CD4-positive, alpha-beta T cell (primary cell): Measurements from ENCODE around the gene IFI35. TPM values are rescaled to one million over a fixed set of nuclear protein-coding genes. Genes with fewer than 3 reads are reported as not detected.

Experiments
- ATAC-seq: fragments of 200-7000 bp; cut with Tn5 transposase; one replicate; pipeline ENCODE4 v1.10.0; 2022; ENCODE audit warnings: mild to moderate bottlenecking; ENCODE audit not compliant: poor library complexity
- CTCF ChIA-PET: fragments of 350-600 bp; sonication (Branson Sonifier 250); formaldehyde crosslinking; loops from one replicate; lab custom pipeline; 2021; ENCODE audit warnings: antibody characterized with exemption, inconsistent platforms; lab: Charles Lee
- POLR2A ChIA-PET: fragments of 350-600 bp; sonication (Branson Sonifier 250); formaldehyde crosslinking; loops from one replicate; lab custom pipeline; 2021; ENCODE audit warnings: antibody characterized with exemption, inconsistent platforms; lab: Charles Lee
- DNase-seq, 14 experiments: peaks; one replicate each; pipeline ENCODE4 v3.0.0-alpha.2; 2013 to 2020; ENCODE audit warnings: mixed read lengths in 2 of 14
- H3K27ac ChIP-seq, 2 donors: one replicate each; pipeline versions ENCODE4 v1.5.1 to v1.7.0; 2013; ENCODE audit warnings: low read length in 2 of 2, low read depth in 1 of 2, mild to moderate bottlenecking in 1 of 2
- H3K27me3 ChIP-seq, 2 experiments: 1 replicate in 1 of 2; 2 replicates in 1 of 2; pipeline versions ENCODE4 v1.6.1 to v1.7.0; 2013; ENCODE audit warnings: low read length in 2 of 2, control low read depth in 1 of 2, mild to moderate bottlenecking in 1 of 2, moderate library complexity in 1 of 2; ENCODE audit not compliant: insufficient read depth in 2 of 2, control insufficient read depth in 1 of 2
- H3K36me3 ChIP-seq: one replicate; pipeline ENCODE4 v1.6.1; 2013; ENCODE audit warnings: low read length, control low read depth; ENCODE audit not compliant: insufficient read depth
- H3K4me1 ChIP-seq: one replicate; pipeline ENCODE4 v1.6.1; 2013; ENCODE audit warnings: low read length, control low read depth; ENCODE audit not compliant: insufficient read depth
- H3K4me3 ChIP-seq: one replicate; pipeline ENCODE4 v1.5.1; 2013; ENCODE audit warnings: mild to moderate bottlenecking, low read length, moderate library complexity
- H3K9me3 ChIP-seq, 2 experiments: 1 replicate in 1 of 2; 2 replicates in 1 of 2; pipeline versions ENCODE4 v1.6.1 to v1.7.0; 2013; ENCODE audit warnings: low read length in 2 of 2, mild to moderate bottlenecking in 2 of 2, control low read depth in 1 of 2, moderate library complexity in 1 of 2; ENCODE audit not compliant: control insufficient read depth in 1 of 2, insufficient read depth in 1 of 2
- H3K27ac Mint-ChIP-seq: one replicate; pipeline ENCODE4 v1.8.0; 2020; ENCODE audit warnings: mixed read lengths
- H3K27me3 Mint-ChIP-seq: one replicate; pipeline ENCODE4 v1.8.0; 2021; ENCODE audit warnings: mixed read lengths
- H3K36me3 Mint-ChIP-seq: one replicate; pipeline ENCODE4 v1.8.0; 2021; ENCODE audit warnings: low read depth, mixed read lengths
- H3K4me1 Mint-ChIP-seq: one replicate; pipeline ENCODE4 v1.8.0; 2021; ENCODE audit warnings: low read depth, mixed read lengths
- H3K4me3 Mint-ChIP-seq: one replicate; pipeline ENCODE4 v1.8.0; 2020; ENCODE audit warnings: mild to moderate bottlenecking, mixed read lengths
- H3K9me3 Mint-ChIP-seq: one replicate; pipeline ENCODE4 v1.8.0; 2020; ENCODE audit warnings: mixed read lengths
- CTCF ChIP-seq: fragments of 200-600 bp; IDR thresholded peaks from one replicate; pipeline ENCODE4 v1.8.0; 2022; ENCODE audit warnings: antibody characterized with exemption, mild to moderate bottlenecking
- intact Hi-C, 2 experiments: fragments of 100-400 bp; cut with DNase I in 1 of 2; cut with micrococcal nuclease in 1 of 2; formaldehyde crosslinking; loops; one replicate each; pipeline versions ENCODE4 v1.15.1 to v1.9.0; 2023 to 2025; cut with DNase I, micrococcal nuclease
- total RNA-seq, 174 experiments: library from RNA in 2 of 174; stranded (reverse) in 2 of 174; gene quantifications; one replicate each; pipeline ENCODE4 v1.2.3 and lab custom pipeline; 2021 to 2026

IFI35 gene
- total RNA-seq, 2 experiments from 2014 or later, result 23.0 to 24.7 TPM

GRCh38 chr17:43014020-43014648, 7.5 kb downstream of the IFI35 start:
- Histone ChIP-seq H3K4me3 (no peak overlapping the region), H3K36me3 (peaks cover 37% of the 10 kb centered on the region), H3K9me3 (no peaks in the 10 kb centered on the region), H3K4me1 (peaks cover 8% of the 10 kb centered on the region), H3K27ac (no peak overlapping the region), H3K27me3 (no peaks in the 10 kb centered on the region)
- H3K4me1 Mint-ChIP-seq, result peaks cover 30% of the 10 kb centered on the region
- CTCF ChIA-PET, result no interaction called here
- intact Hi-C loops, result no loop called here
- no peak for TF ChIP-seq CTCF
- no peaks in the 10 kb centered on the region for H3K27me3 Mint-ChIP-seq
- ATAC-seq (no peak), DNase-seq (no peak)
- H3K4me3 Mint-ChIP-seq, result no peak overlapping the region
- POLR2A ChIA-PET, result interaction anchor here (1.0 to 3.8 kb wide), 2 partner anchors 16 kb away, joined by 3 to 15 read pairs; partner anchors contain the start of gene RPL27
- peaks cover 48% of the 10 kb centered on the region for H3K36me3 Mint-ChIP-seq
- no peak overlapping the region for H3K27ac Mint-ChIP-seq
- no peaks in the 10 kb centered on the region for H3K9me3 Mint-ChIP-seq

DNA sequence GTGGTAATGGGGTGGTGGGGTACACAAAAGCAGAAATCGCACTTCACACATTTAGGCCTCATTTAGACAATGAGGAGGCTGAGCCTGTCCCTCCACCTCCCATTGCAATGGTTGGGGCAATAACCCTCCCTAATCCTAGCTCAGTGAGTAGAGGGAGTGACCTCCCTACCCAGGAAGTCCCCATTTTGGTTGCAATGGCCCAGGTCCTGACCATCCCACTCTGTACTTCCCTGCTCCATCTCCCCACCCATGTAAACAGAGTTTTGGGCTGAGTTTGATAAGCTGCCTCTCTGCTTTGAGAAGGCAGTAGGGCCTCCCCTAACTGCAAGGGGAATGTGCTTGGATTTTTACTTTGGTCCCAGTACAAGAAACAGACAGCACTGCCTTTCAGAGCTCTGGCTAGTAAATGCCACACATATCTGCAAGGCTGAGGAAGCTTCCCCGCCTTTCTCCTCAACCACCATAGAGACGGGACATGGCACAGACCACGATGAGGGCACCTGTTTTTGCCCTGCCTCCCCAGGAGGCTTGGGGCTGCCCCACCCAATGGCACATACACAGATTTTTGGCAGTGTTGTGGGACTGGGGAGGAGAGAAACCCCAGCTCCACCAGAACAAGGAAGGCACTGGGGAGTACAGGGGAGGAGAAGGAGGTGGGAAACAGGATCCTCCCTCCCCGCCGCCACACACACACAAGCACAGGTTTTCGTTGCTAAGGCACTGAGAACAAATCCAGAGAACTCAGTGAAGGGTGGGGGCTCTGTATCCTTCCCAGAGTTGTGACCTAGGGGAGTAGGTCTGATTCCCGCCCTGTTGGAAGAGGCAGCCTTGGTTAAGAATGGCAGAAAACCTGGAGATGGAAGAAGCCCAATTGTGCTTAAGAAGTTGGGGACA, 8.3 kb downstream of the IFI35 start:
- TF ChIP-seq CTCF, result no peak
- H3K27ac ChIP-seq, result no peak overlapping the region
- DNase-seq, result no peak
- H3K9me3 Mint-ChIP-seq, result no peaks in the 10 kb centered on the region
- intact Hi-C loops, result no loop called here
- ATAC-seq, result no peak
- POLR2A ChIA-PET, result interaction anchor here (1.0 kb wide), 1 partner anchor 17 kb away, joined by 3 read pairs; no protein-coding TSS in a partner anchor
- no peak overlapping the region for H3K4me3 Mint-ChIP-seq
- peaks cover 13% of the 10 kb centered on the region for H3K4me1 ChIP-seq
- H3K27ac Mint-ChIP-seq, result peak overlapping the region; percentile 49
- no peaks in the 10 kb centered on the region for H3K9me3 ChIP-seq
- H3K27me3 ChIP-seq, result no peaks in the 10 kb centered on the region
- CTCF ChIA-PET, result no interaction called here
- peaks cover 48% of the 10 kb centered on the region for H3K36me3 Mint-ChIP-seq
- H3K4me3 ChIP-seq, result no peak overlapping the region
- peaks cover 38% of the 10 kb centered on the region for H3K4me1 Mint-ChIP-seq
- peaks cover 37% of the 10 kb centered on the region for H3K36me3 ChIP-seq
- no peaks in the 10 kb centered on the region for H3K27me3 Mint-ChIP-seq

DNA sequence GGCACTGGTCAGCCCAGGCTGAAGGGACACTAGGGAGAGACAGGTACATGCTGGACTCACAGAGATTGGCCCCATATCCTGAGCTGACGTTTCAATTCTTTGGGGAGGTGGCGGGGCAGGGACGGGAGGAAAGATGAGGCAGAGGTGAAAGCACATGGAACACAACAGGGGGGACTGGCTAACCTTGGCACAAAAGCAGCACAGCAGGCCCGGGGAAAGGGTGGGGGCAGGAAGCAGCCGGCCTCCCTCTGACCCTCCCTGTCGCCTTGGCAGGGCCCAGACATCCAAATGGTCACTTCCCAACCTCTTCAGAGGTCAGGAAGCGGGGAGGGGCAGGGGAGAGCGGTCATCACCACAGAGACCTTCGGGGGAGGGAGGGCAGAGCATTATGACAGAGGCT, 9.0 kb downstream of the IFI35 start:
- CTCF ChIA-PET, result no interaction called here
- POLR2A ChIA-PET, result interaction anchor here (1.0 kb wide), 1 partner anchor 18 kb away, joined by 3 read pairs; no protein-coding TSS in a partner anchor
- TF ChIP-seq CTCF, result no peak

More for the DNA sequence above, 9.0 kb downstream of the IFI35 start:
- Mint-ChIP-seq H3K36me3 (peaks cover 44% of the 10 kb centered on the region), H3K27me3 (no peaks in the 10 kb centered on the region), H3K4me1 (peaks cover 37% of the 10 kb centered on the region), H3K9me3 (no peaks in the 10 kb centered on the region), H3K27ac (peak overlapping the region; percentile 49), H3K4me3 (no peak overlapping the region)
- H3K4me3 ChIP-seq, result no peak overlapping the region
- DNase-seq (no peak), ATAC-seq (no peak)
- H3K9me3 ChIP-seq, result no peaks in the 10 kb centered on the region
- peaks cover 37% of the 10 kb centered on the region for H3K36me3 ChIP-seq
- H3K27me3 ChIP-seq, result no peaks in the 10 kb centered on the region
- H3K27ac ChIP-seq, result no peak overlapping the region
- peaks cover 17% of the 10 kb centered on the region for H3K4me1 ChIP-seq
- intact Hi-C loops, result no loop called here
